ENCODE results near the gene IFNAR1.

IFNAR1 gene

DNA sequence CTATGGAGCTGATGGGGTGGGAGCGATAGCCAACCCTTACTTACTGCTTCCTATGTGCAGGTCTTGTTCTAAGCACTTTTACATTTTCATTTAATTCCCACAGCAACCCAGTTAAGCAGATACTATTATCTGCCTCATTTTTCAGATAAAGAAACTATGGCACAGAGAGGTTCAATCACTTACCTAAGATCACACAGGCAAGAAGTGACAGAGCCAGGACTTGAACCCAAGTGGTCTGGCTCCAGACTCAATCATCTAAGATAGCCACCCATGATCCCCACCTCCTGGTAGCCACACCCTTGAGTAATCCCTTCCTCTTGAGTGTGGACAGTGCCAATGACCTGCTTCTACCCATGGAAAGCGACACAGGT, 23.2 kb upstream of the IFNAR1 start:
- Histone ChIP-seq H3K79me2 (ENCODE audit: low read length) (no peaks in the 10 kb centered on the region), H3K9me2 (replicated peaks; ENCODE audit: insufficient read depth, low read length) (no peaks in the 10 kb centered on the region), H3K36me3 (replicated peaks; ENCODE audit: insufficient read depth, low read length) (no peaks in the 10 kb centered on the region), H3K27me3 (replicated peaks; ENCODE audit: insufficient read depth, low read length) (no peaks in the 10 kb centered on the region), H3K4me3 (ENCODE audit: low read length) (no peak overlapping the region), H3K9ac (ENCODE audit: low read length) (no peak overlapping the region), H3K4me2 (ENCODE audit: low read depth, low read length) (no peak overlapping the region), H3F3A (ENCODE audit: insufficient read depth, low read length) (peaks cover 9% of the 10 kb centered on the region; the same call in 1 of the 2 replicates), H2AFZ (ENCODE audit: low read length) (no peak overlapping the region), H3K27ac (ENCODE audit: low read length) (no peak overlapping the region), H3K9me3 (replicated peaks; ENCODE audit: insufficient read depth, low read length) (no peaks in the 10 kb centered on the region), H4K20me1 (ENCODE audit: insufficient read depth, low read length) (no peaks in the 10 kb centered on the region), H3K4me1 (ENCODE audit: low read length) (peaks cover 31% of the 10 kb centered on the region)
- TF ChIP-seq EZH2 (optimal IDR thresholded peaks at IDR 0.05; ENCODE audit: low read depth, low read length) (no peak), EZH2phosphoT487 (IDR thresholded peaks at IDR 0.05; ENCODE audit: low read length) (no peak)
- TF ChIP-seq, protein P1, sequence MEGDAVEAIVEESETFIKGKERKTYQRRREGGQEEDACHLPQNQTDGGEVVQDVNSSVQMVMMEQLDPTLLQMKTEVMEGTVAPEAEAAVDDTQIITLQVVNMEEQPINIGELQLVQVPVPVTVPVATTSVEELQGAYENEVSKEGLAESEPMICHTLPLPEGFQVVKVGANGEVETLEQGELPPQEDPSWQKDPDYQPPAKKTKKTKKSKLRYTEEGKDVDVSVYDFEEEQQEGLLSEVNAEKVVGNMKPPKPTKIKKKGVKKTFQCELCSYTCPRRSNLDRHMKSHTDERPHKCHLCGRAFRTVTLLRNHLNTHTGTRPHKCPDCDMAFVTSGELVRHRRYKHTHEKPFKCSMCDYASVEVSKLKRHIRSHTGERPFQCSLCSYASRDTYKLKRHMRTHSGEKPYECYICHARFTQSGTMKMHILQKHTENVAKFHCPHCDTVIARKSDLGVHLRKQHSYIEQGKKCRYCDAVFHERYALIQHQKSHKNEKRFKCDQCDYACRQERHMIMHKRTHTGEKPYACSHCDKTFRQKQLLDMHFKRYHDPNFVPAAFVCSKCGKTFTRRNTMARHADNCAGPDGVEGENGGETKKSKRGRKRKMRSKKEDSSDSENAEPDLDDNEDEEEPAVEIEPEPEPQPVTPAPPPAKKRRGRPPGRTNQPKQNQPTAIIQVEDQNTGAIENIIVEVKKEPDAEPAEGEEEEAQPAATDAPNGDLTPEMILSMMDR (IDR thresholded peaks at IDR 0.05; ENCODE audit: low read length) = no peak
- no peak for DNase-seq

DNA sequence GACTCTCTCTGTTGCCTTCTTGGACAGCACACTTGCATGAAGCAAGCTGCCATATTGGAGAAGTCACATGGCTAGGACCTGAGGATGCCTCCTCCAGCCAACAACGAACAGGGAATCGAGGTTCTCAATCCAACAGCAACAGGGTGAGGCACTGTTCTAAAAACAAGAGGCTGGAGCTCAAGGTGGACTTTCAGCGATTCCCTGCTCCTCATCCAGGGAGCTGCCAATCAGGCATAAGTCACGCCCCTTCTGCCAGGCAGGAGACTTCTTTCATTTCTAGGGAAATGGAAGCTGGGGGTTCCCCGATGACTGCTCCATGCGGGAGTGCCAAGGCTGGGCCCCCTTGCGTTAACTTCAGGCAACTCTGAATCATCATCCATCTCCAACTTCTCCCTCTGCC, 22.7 kb upstream of the IFNAR1 start:
- Histone ChIP-seq H3K27ac (ENCODE audit: low read length) (no peak overlapping the region), H3K9me3 (replicated peaks; ENCODE audit: insufficient read depth, low read length) (no peaks in the 10 kb centered on the region), H3F3A (ENCODE audit: insufficient read depth, low read length) (peaks cover 9% of the 10 kb centered on the region; the same call in 1 of the 2 replicates), H4K20me1 (ENCODE audit: insufficient read depth, low read length) (no peaks in the 10 kb centered on the region), H3K79me2 (ENCODE audit: low read length) (no peaks in the 10 kb centered on the region), H3K27me3 (replicated peaks; ENCODE audit: insufficient read depth, low read length) (no peaks in the 10 kb centered on the region), H3K4me1 (ENCODE audit: low read length) (peaks cover 33% of the 10 kb centered on the region), H2AFZ (ENCODE audit: low read length) (no peak overlapping the region), H3K4me2 (ENCODE audit: low read depth, low read length) (no peak overlapping the region), H3K36me3 (replicated peaks; ENCODE audit: insufficient read depth, low read length) (no peaks in the 10 kb centered on the region), H3K9ac (ENCODE audit: low read length) (no peak overlapping the region), H3K9me2 (replicated peaks; ENCODE audit: insufficient read depth, low read length) (no peaks in the 10 kb centered on the region), H3K4me3 (ENCODE audit: low read length) (no peak overlapping the region)
- DNase-seq = no peak
- TF ChIP-seq EZH2 (optimal IDR thresholded peaks at IDR 0.05; ENCODE audit: low read depth, low read length) (no peak), EZH2phosphoT487 (IDR thresholded peaks at IDR 0.05; ENCODE audit: low read length) (no peak)
- TF ChIP-seq, protein P1 (IDR thresholded peaks at IDR 0.05; ENCODE audit: low read length) = no peak

DNA sequence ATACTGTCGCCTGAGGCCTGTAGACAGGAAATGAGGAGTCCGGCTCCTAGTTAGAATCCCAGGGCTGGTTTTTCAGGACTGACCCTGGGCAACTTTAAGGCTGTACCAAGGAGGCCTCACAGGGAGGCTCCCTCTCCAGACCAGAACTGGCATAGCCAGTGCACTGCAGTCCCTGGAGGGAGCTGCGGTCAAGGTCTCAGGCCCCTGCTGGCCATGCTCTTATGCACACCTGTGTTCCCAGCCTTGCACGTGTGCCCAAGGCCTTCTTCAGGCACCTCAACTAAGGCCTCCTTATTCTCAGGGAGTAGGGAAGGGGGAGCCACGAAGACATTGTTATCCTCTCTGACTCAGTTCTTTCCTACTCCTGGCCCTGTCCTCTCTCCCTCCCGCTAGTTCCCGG, 22.0 kb upstream of the IFNAR1 start:
- Histone ChIP-seq H3K36me3 (replicated peaks; ENCODE audit: insufficient read depth, low read length) (no peaks in the 10 kb centered on the region), H3K27ac (ENCODE audit: low read length) (no peak overlapping the region), H4K20me1 (ENCODE audit: insufficient read depth, low read length) (no peaks in the 10 kb centered on the region), H3K27me3 (replicated peaks; ENCODE audit: insufficient read depth, low read length) (no peaks in the 10 kb centered on the region), H3K9me2 (replicated peaks; ENCODE audit: insufficient read depth, low read length) (no peaks in the 10 kb centered on the region), H3K79me2 (ENCODE audit: low read length) (no peaks in the 10 kb centered on the region), H3K4me2 (ENCODE audit: low read depth, low read length) (no peak overlapping the region), H3K4me1 (ENCODE audit: low read length) (peaks cover 41% of the 10 kb centered on the region), H2AFZ (ENCODE audit: low read length) (no peak overlapping the region), H3K9ac (ENCODE audit: low read length) (no peak overlapping the region), H3K9me3 (replicated peaks; ENCODE audit: insufficient read depth, low read length) (no peaks in the 10 kb centered on the region), H3K4me3 (ENCODE audit: low read length) (no peak overlapping the region), H3F3A (ENCODE audit: insufficient read depth, low read length) (peaks cover 13% of the 10 kb centered on the region)
- TF ChIP-seq, protein P1 (IDR thresholded peaks at IDR 0.05; ENCODE audit: low read length) = peak; percentile 18; the same call in 1 of the 2 replicates
- TF ChIP-seq EZH2 (optimal IDR thresholded peaks at IDR 0.05; ENCODE audit: low read depth, low read length) = no peak
- DNase-seq = no peak
